SK-N-SH treated with all-trans-retinoic acid at 6 μM for 48 hours (cell line): ENCODE results near the gene OR2AT4.

Source experiments
- ATAC-seq: fragments of 200-7000 bp; cut with Tn5 transposase; 3 replicates; pipeline ENCODE4 v1.9.1; 2020; ENCODE audit warnings: mild to moderate bottlenecking, moderate library complexity
- BACH2 ChIP-seq: fragments of 250-450 bp; sonication (Bioruptor Pico); IDR thresholded peaks from 2 replicates; pipeline ENCODE4 v1.9.0; 2021; ENCODE audit warnings: mild to moderate bottlenecking, borderline replicate concordance
- CSDC2 ChIP-seq: fragments of 250-450 bp; sonication (Bioruptor Pico); IDR thresholded peaks from 2 replicates; pipeline ENCODE4 v1.5.0; 2020; ENCODE audit warnings: mild to moderate bottlenecking, moderate library complexity
- CSRNP3 ChIP-seq: fragments of 250-450 bp; sonication (Bioruptor Pico); IDR thresholded peaks from 2 replicates; pipeline ENCODE4 v1.5.1; 2021; ENCODE audit warnings: mild to moderate bottlenecking, moderate library complexity
- ESRRG ChIP-seq: fragments of 250-450 bp; sonication (Bioruptor Pico); IDR thresholded peaks from 2 replicates; pipeline ENCODE4 v1.6.1; 2021; ENCODE audit warnings: mild to moderate bottlenecking
- GLIS3 ChIP-seq: fragments of 250-450 bp; sonication (Bioruptor Pico); IDR thresholded peaks from 2 replicates; pipeline ENCODE4 v1.5.0; 2020; ENCODE audit warnings: mild to moderate bottlenecking, moderate library complexity
- OSR1 ChIP-seq: fragments of 250-450 bp; sonication (Bioruptor Pico); IDR thresholded peaks from 2 replicates; pipeline ENCODE4 v1.8.0; 2022; ENCODE audit warnings: moderate library complexity, mild to moderate bottlenecking, inconsistent platforms
- PATZ1 ChIP-seq: fragments of 250-450 bp; sonication (Bioruptor Pico); IDR thresholded peaks from 2 replicates; pipeline ENCODE4 v1.8.0; 2020; ENCODE audit warnings: mild to moderate bottlenecking, moderate library complexity, borderline replicate concordance
- PPARA ChIP-seq: fragments of 250-450 bp; sonication (Bioruptor Pico); IDR thresholded peaks from 2 replicates; pipeline ENCODE4 v1.5.0; 2020; ENCODE audit warnings: mild to moderate bottlenecking, borderline replicate concordance
- RARB ChIP-seq: fragments of 250-450 bp; sonication (Bioruptor Pico); IDR thresholded peaks from 2 replicates; pipeline ENCODE4 v1.8.0; 2021; ENCODE audit warnings: mild to moderate bottlenecking, moderate library complexity
- SNAI2 ChIP-seq: fragments of 250-450 bp; sonication (Bioruptor Pico); IDR thresholded peaks from 2 replicates; pipeline ENCODE4 v1.5.0; 2020; ENCODE audit warnings: mild to moderate bottlenecking, moderate library complexity
- TCF4 ChIP-seq: fragments of 250-450 bp; sonication (Bioruptor Pico); IDR thresholded peaks from 2 replicates; pipeline ENCODE4 v1.8.0; 2021; ENCODE audit warnings: mild to moderate bottlenecking, moderate library complexity, borderline replicate concordance
- ZFP3 ChIP-seq: fragments of 250-450 bp; sonication (Bioruptor Pico); IDR thresholded peaks from 2 replicates; pipeline ENCODE4 v1.5.0; 2020; ENCODE audit warnings: mild to moderate bottlenecking, moderate library complexity
- ZFP30 ChIP-seq: fragments of 450-650 bp; formaldehyde crosslinking; IDR thresholded peaks from 2 replicates; pipeline ENCODE4 v1.5.0; 2022; ENCODE audit warnings: mild to moderate bottlenecking, moderate library complexity
- ZNF565 ChIP-seq: fragments of 450-650 bp; formaldehyde crosslinking; conservative IDR thresholded peaks from 2 replicates; pipeline ENCODE4 v1.5.0; 2020; ENCODE audit warnings: low read depth, mild to moderate bottlenecking, moderate library complexity
- ZNF70 ChIP-seq: fragments of 450-650 bp; formaldehyde crosslinking; IDR thresholded peaks from 2 replicates; pipeline ENCODE4 v1.5.0; 2020; ENCODE audit warnings: mild to moderate bottlenecking, moderate library complexity
- ZNF8 ChIP-seq: fragments of 450-650 bp; formaldehyde crosslinking; IDR thresholded peaks from 2 replicates; pipeline ENCODE4 v1.5.0; 2020; ENCODE audit warnings: mild to moderate bottlenecking, moderate library complexity
- TF ChIP-seq, protein P1 (sequence below): fragments of 250-450 bp; sonication (Bioruptor Pico); IDR thresholded peaks from 2 replicates; pipeline ENCODE4 v1.5.1; 2020; ENCODE audit warnings: low read depth, mild to moderate bottlenecking, moderate library complexity
- TF ChIP-seq, protein P2 (sequence below): fragments of 250-450 bp; sonication (Bioruptor Pico); IDR thresholded peaks from 2 replicates; pipeline ENCODE4 v1.5.0; 2020; ENCODE audit warnings: mild to moderate bottlenecking, moderate library complexity

The OR2AT4 gene

GRCh38 chr11:75105462-75105925 lies 8.8 kb upstream of the OR2AT4 start:
- ATAC-seq: peak; percentile 52
- no peak for TF ChIP-seq SNAI2 (CRISPR knock-in tag)
- no peak for TF ChIP-seq RARB
- TF ChIP-seq, protein P1, sequence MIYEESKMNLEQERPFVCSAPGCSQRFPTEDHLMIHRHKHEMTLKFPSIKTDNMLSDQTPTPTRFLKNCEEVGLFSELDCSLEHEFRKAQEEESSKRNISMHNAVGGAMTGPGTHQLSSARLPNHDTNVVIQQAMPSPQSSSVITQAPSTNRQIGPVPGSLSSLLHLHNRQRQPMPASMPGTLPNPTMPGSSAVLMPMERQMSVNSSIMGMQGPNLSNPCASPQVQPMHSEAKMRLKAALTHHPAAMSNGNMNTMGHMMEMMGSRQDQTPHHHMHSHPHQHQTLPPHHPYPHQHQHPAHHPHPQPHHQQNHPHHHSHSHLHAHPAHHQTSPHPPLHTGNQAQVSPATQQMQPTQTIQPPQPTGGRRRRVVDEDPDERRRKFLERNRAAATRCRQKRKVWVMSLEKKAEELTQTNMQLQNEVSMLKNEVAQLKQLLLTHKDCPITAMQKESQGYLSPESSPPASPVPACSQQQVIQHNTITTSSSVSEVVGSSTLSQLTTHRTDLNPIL (CRISPR knock-in tag): no peak

DNA sequence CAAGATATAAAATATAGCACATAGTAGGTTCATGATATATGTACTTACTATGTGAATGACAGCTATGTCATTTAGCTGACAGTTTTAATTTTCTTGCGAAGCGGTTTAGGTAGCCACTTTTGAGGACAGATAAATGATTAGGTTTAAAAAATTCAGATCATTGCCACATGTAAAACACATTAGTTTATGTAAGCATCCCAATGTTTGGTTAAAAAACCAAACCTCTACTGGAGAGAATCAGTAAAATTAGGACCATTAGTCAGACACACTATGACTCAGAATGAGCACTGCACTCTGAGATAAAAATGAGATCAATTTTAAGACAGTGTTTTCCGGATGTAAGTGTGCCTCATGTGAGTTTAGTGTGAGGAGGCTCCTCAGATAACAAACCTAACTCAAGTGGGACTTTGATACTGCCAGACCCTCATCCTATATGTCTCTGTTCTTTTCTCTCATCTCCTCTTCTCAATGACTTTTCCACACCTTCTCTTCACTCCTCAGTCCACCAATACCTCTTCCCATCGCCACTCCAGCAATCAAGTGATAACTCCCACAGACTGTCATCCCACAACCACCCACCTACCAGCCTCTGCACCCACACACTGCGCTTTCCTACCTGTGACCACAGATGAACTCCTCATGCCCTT lies 6.8 kb upstream of the OR2AT4 start:
- TF ChIP-seq ESRRG (CRISPR knock-in tag) (no peak), CSDC2 (no peak), RARB (no peak), TCF4 (CRISPR knock-in tag) (no peak), SNAI2 (CRISPR knock-in tag) (no peak), ZFP3 (CRISPR knock-in tag) (no peak), OSR1 (CRISPR knock-in tag) (no peak), CSRNP3 (CRISPR knock-in tag) (no peak), ZNF565 (no peak), ZNF8 (no peak), ZFP30 (CRISPR knock-in tag) (no peak), ZNF70 (CRISPR knock-in tag) (no peak), PPARA (CRISPR knock-in tag) (no peak)
- TF ChIP-seq, protein P1 (CRISPR knock-in tag): no peak
- peak; percentile 54 for ATAC-seq

- ATAC-seq: no peak
- TF ChIP-seq ESRRG (CRISPR knock-in tag): no peak
- TF ChIP-seq TCF4 (CRISPR knock-in tag): no peak
- TF ChIP-seq, protein P1 (CRISPR knock-in tag): no peak
- TF ChIP-seq BACH2 (CRISPR knock-in tag): no peak
Measured at GRCh38 chr11:75101424-75102128, 4.9 kb upstream of the OR2AT4 start.

GRCh38 chr11:75100314-75100713 lies 3.6 kb upstream of the OR2AT4 start:
- peak; percentile 65 for ATAC-seq
- TF ChIP-seq ZNF565: no peak
- no peak for TF ChIP-seq SNAI2 (CRISPR knock-in tag)
- no peak for TF ChIP-seq ZNF8
- TF ChIP-seq, protein P2, sequence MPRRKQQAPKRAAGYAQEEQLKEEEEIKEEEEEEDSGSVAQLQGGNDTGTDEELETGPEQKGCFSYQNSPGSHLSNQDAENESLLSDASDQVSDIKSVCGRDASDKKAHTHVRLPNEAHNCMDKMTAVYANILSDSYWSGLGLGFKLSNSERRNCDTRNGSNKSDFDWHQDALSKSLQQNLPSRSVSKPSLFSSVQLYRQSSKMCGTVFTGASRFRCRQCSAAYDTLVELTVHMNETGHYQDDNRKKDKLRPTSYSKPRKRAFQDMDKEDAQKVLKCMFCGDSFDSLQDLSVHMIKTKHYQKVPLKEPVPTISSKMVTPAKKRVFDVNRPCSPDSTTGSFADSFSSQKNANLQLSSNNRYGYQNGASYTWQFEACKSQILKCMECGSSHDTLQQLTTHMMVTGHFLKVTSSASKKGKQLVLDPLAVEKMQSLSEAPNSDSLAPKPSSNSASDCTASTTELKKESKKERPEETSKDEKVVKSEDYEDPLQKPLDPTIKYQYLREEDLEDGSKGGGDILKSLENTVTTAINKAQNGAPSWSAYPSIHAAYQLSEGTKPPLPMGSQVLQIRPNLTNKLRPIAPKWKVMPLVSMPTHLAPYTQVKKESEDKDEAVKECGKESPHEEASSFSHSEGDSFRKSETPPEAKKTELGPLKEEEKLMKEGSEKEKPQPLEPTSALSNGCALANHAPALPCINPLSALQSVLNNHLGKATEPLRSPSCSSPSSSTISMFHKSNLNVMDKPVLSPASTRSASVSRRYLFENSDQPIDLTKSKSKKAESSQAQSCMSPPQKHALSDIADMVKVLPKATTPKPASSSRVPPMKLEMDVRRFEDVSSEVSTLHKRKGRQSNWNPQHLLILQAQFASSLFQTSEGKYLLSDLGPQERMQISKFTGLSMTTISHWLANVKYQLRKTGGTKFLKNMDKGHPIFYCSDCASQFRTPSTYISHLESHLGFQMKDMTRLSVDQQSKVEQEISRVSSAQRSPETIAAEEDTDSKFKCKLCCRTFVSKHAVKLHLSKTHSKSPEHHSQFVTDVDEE (CRISPR knock-in tag): no peak
- TF ChIP-seq OSR1 (CRISPR knock-in tag): no peak
- TF ChIP-seq GLIS3 (CRISPR knock-in tag): no peak
- no peak for TF ChIP-seq PATZ1 (CRISPR knock-in tag)
- no peak for TF ChIP-seq CSRNP3 (CRISPR knock-in tag)
